ENCODE measurements around the gene OR6B1. TPM values are rescaled to one million over a fixed set of nuclear protein-coding genes. Genes with fewer than 3 reads are reported as not detected.

OR6B1 gene
- total RNA-seq, 1 experiment from 2014 or later = not detected

DNA sequence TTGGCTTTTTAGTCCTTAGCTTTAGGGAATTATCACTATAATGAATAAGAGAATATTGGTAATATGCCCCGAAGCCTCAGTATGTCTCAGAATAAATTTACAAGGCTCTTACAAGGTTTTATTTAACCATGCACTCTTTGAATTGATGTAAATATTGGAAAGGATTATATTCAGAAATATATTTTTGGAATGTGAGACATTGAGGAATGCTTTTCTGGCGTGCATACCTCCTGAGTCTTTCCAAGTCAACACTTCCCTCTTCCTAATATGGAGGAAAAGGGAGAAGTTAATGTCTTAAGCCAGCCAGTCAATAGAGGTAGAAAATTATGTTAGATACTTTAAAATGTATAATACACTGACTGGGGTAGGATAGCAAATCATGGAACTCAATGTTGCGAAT is 46.7 kb upstream of the OR6B1 start (continued):
- TF ChIP-seq, protein P1, sequence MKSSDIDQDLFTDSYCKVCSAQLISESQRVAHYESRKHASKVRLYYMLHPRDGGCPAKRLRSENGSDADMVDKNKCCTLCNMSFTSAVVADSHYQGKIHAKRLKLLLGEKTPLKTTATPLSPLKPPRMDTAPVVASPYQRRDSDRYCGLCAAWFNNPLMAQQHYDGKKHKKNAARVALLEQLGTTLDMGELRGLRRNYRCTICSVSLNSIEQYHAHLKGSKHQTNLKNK (CRISPR knock-in tag; IDR thresholded peaks at IDR 0.05) = no peak
- TF ChIP-seq, protein P2, sequence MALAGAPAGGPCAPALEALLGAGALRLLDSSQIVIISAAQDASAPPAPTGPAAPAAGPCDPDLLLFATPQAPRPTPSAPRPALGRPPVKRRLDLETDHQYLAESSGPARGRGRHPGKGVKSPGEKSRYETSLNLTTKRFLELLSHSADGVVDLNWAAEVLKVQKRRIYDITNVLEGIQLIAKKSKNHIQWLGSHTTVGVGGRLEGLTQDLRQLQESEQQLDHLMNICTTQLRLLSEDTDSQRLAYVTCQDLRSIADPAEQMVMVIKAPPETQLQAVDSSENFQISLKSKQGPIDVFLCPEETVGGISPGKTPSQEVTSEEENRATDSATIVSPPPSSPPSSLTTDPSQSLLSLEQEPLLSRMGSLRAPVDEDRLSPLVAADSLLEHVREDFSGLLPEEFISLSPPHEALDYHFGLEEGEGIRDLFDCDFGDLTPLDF (CRISPR knock-in tag; IDR thresholded peaks at IDR 0.05) = no peak
- TF ChIP-seq NR3C1 (CRISPR knock-in tag; conservative IDR thresholded peaks at IDR 0.05; ENCODE audit: low read depth) (no peak), CBFB (CRISPR knock-in tag; IDR thresholded peaks at IDR 0.05; ENCODE audit: low read depth) (no peak), KAT7 (CRISPR knock-in tag; IDR thresholded peaks at IDR 0.05; ENCODE audit: borderline replicate concordance) (no peak), MYBL2 (CRISPR knock-in tag; IDR thresholded peaks at IDR 0.05) (no peak)
- TF ChIP-seq, protein P3, sequence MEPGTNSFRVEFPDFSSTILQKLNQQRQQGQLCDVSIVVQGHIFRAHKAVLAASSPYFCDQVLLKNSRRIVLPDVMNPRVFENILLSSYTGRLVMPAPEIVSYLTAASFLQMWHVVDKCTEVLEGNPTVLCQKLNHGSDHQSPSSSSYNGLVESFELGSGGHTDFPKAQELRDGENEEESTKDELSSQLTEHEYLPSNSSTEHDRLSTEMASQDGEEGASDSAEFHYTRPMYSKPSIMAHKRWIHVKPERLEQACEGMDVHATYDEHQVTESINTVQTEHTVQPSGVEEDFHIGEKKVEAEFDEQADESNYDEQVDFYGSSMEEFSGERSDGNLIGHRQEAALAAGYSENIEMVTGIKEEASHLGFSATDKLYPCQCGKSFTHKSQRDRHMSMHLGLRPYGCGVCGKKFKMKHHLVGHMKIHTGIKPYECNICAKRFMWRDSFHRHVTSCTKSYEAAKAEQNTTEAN (CRISPR knock-in tag; IDR thresholded peaks at IDR 0.05) = no peak

DNA sequence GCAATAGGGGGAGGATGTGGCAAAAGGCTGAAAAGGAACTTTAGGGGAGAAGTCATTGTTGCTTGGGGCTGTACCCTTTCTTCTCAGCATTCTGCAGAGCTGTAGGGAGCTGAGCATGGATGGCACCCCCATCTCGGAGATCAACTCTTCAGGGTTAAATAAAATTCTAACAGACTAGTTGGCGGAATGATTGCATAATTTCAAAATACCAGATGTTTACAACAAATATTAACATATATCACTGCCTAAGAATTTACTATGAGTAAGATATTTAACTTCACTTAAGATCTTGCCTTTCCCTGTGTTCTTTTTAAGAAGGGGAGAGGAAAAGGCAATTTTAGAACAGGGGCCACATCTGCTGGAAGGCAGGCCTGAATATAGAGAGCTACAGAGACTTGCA is 46.0 kb upstream of the OR6B1 start:
- ATAC-seq = no peak
- H3K4me1 Mint-ChIP-seq = peaks cover 14% of the 10 kb centered on the region
- TF ChIP-seq ZNF232 (CRISPR knock-in tag; IDR thresholded peaks at IDR 0.05) = no peak
- no peak for TF ChIP-seq ZNF423 (CRISPR knock-in tag; IDR thresholded peaks at IDR 0.05)
- TF ChIP-seq ZNF416 (CRISPR knock-in tag; IDR thresholded peaks at IDR 0.05) = no peak
- no peak for TF ChIP-seq FOXJ3 (CRISPR knock-in tag; IDR thresholded peaks at IDR 0.05; ENCODE audit: borderline replicate concordance)
- TF ChIP-seq KAT7 (CRISPR knock-in tag; IDR thresholded peaks at IDR 0.05; ENCODE audit: borderline replicate concordance) = no peak
- TF ChIP-seq NFYB (CRISPR knock-in tag; conservative IDR thresholded peaks at IDR 0.05; ENCODE audit: low read depth) = no peak
- no peak for TF ChIP-seq MXD4 (CRISPR knock-in tag; IDR thresholded peaks at IDR 0.05; ENCODE audit: borderline replicate concordance)
- no peak for TF ChIP-seq EMX1 (CRISPR knock-in tag; IDR thresholded peaks at IDR 0.05)
- no peak for TF ChIP-seq SP1 (CRISPR knock-in tag; conservative IDR thresholded peaks at IDR 0.05)
- TF ChIP-seq CREM (CRISPR knock-in tag; IDR thresholded peaks at IDR 0.05) = no peak
- TF ChIP-seq GTF2I (CRISPR knock-in tag; conservative IDR thresholded peaks at IDR 0.05) = no peak
- TF ChIP-seq, protein P4, sequence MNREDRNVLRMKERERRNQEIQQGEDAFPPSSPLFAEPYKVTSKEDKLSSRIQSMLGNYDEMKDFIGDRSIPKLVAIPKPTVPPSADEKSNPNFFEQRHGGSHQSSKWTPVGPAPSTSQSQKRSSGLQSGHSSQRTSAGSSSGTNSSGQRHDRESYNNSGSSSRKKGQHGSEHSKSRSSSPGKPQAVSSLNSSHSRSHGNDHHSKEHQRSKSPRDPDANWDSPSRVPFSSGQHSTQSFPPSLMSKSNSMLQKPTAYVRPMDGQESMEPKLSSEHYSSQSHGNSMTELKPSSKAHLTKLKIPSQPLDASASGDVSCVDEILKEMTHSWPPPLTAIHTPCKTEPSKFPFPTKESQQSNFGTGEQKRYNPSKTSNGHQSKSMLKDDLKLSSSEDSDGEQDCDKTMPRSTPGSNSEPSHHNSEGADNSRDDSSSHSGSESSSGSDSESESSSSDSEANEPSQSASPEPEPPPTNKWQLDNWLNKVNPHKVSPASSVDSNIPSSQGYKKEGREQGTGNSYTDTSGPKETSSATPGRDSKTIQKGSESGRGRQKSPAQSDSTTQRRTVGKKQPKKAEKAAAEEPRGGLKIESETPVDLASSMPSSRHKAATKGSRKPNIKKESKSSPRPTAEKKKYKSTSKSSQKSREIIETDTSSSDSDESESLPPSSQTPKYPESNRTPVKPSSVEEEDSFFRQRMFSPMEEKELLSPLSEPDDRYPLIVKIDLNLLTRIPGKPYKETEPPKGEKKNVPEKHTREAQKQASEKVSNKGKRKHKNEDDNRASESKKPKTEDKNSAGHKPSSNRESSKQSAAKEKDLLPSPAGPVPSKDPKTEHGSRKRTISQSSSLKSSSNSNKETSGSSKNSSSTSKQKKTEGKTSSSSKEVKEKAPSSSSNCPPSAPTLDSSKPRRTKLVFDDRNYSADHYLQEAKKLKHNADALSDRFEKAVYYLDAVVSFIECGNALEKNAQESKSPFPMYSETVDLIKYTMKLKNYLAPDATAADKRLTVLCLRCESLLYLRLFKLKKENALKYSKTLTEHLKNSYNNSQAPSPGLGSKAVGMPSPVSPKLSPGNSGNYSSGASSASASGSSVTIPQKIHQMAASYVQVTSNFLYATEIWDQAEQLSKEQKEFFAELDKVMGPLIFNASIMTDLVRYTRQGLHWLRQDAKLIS (CRISPR knock-in tag; IDR thresholded peaks at IDR 0.05; ENCODE audit: borderline replicate concordance) = no peak
- TF ChIP-seq, protein P5, sequence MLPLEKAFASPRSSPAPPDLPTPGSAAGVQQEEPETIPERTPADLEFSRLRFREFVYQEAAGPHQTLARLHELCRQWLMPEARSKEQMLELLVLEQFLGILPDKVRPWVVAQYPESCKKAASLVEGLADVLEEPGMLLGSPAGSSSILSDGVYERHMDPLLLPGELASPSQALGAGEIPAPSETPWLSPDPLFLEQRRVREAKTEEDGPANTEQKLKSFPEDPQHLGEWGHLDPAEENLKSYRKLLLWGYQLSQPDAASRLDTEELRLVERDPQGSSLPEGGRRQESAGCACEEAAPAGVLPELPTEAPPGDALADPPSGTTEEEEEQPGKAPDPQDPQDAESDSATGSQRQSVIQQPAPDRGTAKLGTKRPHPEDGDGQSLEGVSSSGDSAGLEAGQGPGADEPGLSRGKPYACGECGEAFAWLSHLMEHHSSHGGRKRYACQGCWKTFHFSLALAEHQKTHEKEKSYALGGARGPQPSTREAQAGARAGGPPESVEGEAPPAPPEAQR (CRISPR knock-in tag; IDR thresholded peaks at IDR 0.05) = no peak
- TF ChIP-seq, protein P6, sequence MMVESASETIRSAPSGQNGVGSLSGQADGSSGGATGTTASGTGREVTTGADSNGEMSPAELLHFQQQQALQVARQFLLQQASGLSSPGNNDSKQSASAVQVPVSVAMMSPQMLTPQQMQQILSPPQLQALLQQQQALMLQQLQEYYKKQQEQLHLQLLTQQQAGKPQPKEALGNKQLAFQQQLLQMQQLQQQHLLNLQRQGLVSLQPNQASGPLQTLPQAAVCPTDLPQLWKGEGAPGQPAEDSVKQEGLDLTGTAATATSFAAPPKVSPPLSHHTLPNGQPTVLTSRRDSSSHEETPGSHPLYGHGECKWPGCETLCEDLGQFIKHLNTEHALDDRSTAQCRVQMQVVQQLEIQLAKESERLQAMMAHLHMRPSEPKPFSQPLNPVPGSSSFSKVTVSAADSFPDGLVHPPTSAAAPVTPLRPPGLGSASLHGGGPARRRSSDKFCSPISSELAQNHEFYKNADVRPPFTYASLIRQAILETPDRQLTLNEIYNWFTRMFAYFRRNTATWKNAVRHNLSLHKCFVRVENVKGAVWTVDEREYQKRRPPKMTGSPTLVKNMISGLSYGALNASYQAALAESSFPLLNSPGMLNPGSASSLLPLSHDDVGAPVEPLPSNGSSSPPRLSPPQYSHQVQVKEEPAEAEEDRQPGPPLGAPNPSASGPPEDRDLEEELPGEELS (CRISPR knock-in tag; IDR thresholded peaks at IDR 0.05) = no peak
- no peak for TF ChIP-seq JAZF1 (CRISPR knock-in tag; IDR thresholded peaks at IDR 0.05)
- no peak for TF ChIP-seq OVOL2 (CRISPR knock-in tag; IDR thresholded peaks at IDR 0.05; ENCODE audit: borderline replicate concordance)
- TF ChIP-seq HMGA2 (CRISPR knock-in tag; IDR thresholded peaks at IDR 0.05) = no peak
- no peak for TF ChIP-seq ATF1 (CRISPR knock-in tag; IDR thresholded peaks at IDR 0.05)
- no peak for TF ChIP-seq RORB (CRISPR knock-in tag; IDR thresholded peaks at IDR 0.05)
- TF ChIP-seq JUN (CRISPR knock-in tag; IDR thresholded peaks at IDR 0.05) = no peak
- no peak overlapping the region for H3K4me3 Mint-ChIP-seq
- ChIA-PET CTCF (no interaction called here), POLR2A (no interaction called here)
- H3K36me3 Mint-ChIP-seq = no peaks in the 10 kb centered on the region
- H3K9me3 Mint-ChIP-seq = peaks cover 8% of the 10 kb centered on the region; the same call in 1 of the 2 replicates
- H3K27ac Mint-ChIP-seq = no peak overlapping the region
- no peaks in the 10 kb centered on the region; the same call in 1 of the 2 replicates for H3K27me3 Mint-ChIP-seq (ENCODE audit: low read depth)
- no peak for DNase-seq (ENCODE audit: low spot score)

Measured in WTC11 (cell line).